Measurements from ENCODE around the gene DAP. TPM values are rescaled to one million over a fixed set of nuclear protein-coding genes. Genes with fewer than 3 reads are reported as not detected.

DAP gene
- polyA plus RNA-seq, 1 donor (not counting 4 experiments of a cell fraction or from before 2014, with no cell fraction given): 30.4 TPM

GRCh38 chr5:10663489-10664179 is 97.4 kb downstream of the DAP start:
- Histone ChIP-seq H3K4me3 (ENCODE audit: control insufficient read depth in 2 of 3, extremely low read depth in 1 of 3, insufficient read depth in 2 of 3, low read depth in 1 of 3, low read length in 3 of 3) (no peak overlapping the region), H3K9me3 (ENCODE audit: control insufficient read depth, low read depth, low read length) (no peaks in the 10 kb centered on the region), H3K27me3 (ENCODE audit: control insufficient read depth, extremely low read depth, insufficient read depth, low read length) (no peaks in the 10 kb centered on the region), H3K4me2 (ENCODE audit: control insufficient read depth, extremely low read depth, insufficient read depth, low read depth, low read length) (no peak overlapping the region), H3K27ac (ENCODE audit: control insufficient read depth, insufficient read depth, low read length) (no peak overlapping the region), H3K36me3 (ENCODE audit: control insufficient read depth in 2 of 2, extremely low read depth in 1 of 2, insufficient read depth in 2 of 2, low read length in 2 of 2) (no peaks in the 10 kb centered on the region), H3K9ac (ENCODE audit: control insufficient read depth, extremely low read depth, insufficient read depth, low read length) (no peak overlapping the region), H4K20me1 (ENCODE audit: control insufficient read depth, extremely low read depth, insufficient read depth, low read length) (no peaks in the 10 kb centered on the region), H2AFZ (ENCODE audit: control insufficient read depth, low read length) (no peak overlapping the region), H3K4me1 (ENCODE audit: control insufficient read depth, extremely low read depth, insufficient read depth, low read length) (no peaks in the 10 kb centered on the region), H3K9me1 (ENCODE audit: control insufficient read depth, extremely low read depth, insufficient read depth, low read length) (no peaks in the 10 kb centered on the region), H3K79me2 (ENCODE audit: control insufficient read depth, insufficient read depth, low read length) (no peaks in the 10 kb centered on the region)
- TF ChIP-seq CTCF (optimal IDR thresholded peaks at IDR 0.05 in 1 of 3, IDR thresholded peaks at IDR 0.05 in 1 of 3, conservative IDR thresholded peaks at IDR 0.05 in 1 of 3; ENCODE audit: extremely low read depth in 1 of 3, insufficient read depth in 2 of 3, low read length in 3 of 3) (no peak), EZH2 (IDR thresholded peaks at IDR 0.05; ENCODE audit: low read length) (no peak)
- dilution Hi-C loops (cut with MboI; ENCODE audit: extremely low pct_ligation_motif_present, low sequenced_read_pairs): no loop called here
- DNase-seq (ENCODE audit: low read depth, low spot score) (no peak), FAIRE-seq (no peak)

GRCh38 chr5:10662661-10663488 is 98.2 kb downstream of the DAP start:
- no peak overlapping the region for H3K4me2 ChIP-seq (ENCODE audit: control insufficient read depth, extremely low read depth, insufficient read depth, low read depth, low read length)
- no peak overlapping the region for H3K27ac ChIP-seq (ENCODE audit: control insufficient read depth, insufficient read depth, low read length)
- no peak overlapping the region for H2AFZ ChIP-seq (ENCODE audit: control insufficient read depth, low read length)
- no peaks in the 10 kb centered on the region for H3K79me2 ChIP-seq (ENCODE audit: control insufficient read depth, insufficient read depth, low read length)
- H3K4me3 ChIP-seq (ENCODE audit: control insufficient read depth in 2 of 3, extremely low read depth in 1 of 3, insufficient read depth in 2 of 3, low read depth in 1 of 3, low read length in 3 of 3): no peak overlapping the region
- H3K9me1 ChIP-seq (ENCODE audit: control insufficient read depth, extremely low read depth, insufficient read depth, low read length): no peaks in the 10 kb centered on the region
- FAIRE-seq: no peak
- H4K20me1 ChIP-seq (ENCODE audit: control insufficient read depth, extremely low read depth, insufficient read depth, low read length): no peaks in the 10 kb centered on the region
- H3K4me1 ChIP-seq (ENCODE audit: control insufficient read depth, extremely low read depth, insufficient read depth, low read length): no peaks in the 10 kb centered on the region
- H3K27me3 ChIP-seq (ENCODE audit: control insufficient read depth, extremely low read depth, insufficient read depth, low read length): no peaks in the 10 kb centered on the region
- no peak overlapping the region for H3K9ac ChIP-seq (ENCODE audit: control insufficient read depth, extremely low read depth, insufficient read depth, low read length)
- H3K36me3 ChIP-seq (ENCODE audit: control insufficient read depth in 2 of 2, extremely low read depth in 1 of 2, insufficient read depth in 2 of 2, low read length in 2 of 2): no peaks in the 10 kb centered on the region
- no peak for TF ChIP-seq EZH2 (IDR thresholded peaks at IDR 0.05; ENCODE audit: low read length)
- TF ChIP-seq CTCF (optimal IDR thresholded peaks at IDR 0.05 in 1 of 3, IDR thresholded peaks at IDR 0.05 in 1 of 3, conservative IDR thresholded peaks at IDR 0.05 in 1 of 3; ENCODE audit: extremely low read depth in 1 of 3, insufficient read depth in 2 of 3, low read length in 3 of 3): no peak
- DNase-seq (ENCODE audit: low read depth, low spot score): no peak
- dilution Hi-C loops (cut with MboI; ENCODE audit: extremely low pct_ligation_motif_present, low sequenced_read_pairs): no loop called here
- no peaks in the 10 kb centered on the region for H3K9me3 ChIP-seq (ENCODE audit: control insufficient read depth, low read depth, low read length)

All from keratinocyte (primary cell).